Natural killer cell (primary cell): ENCODE results near the gene DOCK1. TPM values are rescaled to one million over a fixed set of nuclear protein-coding genes. Genes with fewer than 3 reads are reported as not detected.

Experiments
- ATAC-seq, 3 donors: fragments of 150-1000 bp in 2 of 3; fragments of 200-7000 bp in 1 of 3; cut with Tn5 transposase; 1 replicate in 1 of 3; 2 replicates in 2 of 3; pipeline ENCODE4 v1.10.0; 2021; ENCODE audit warnings: mild to moderate bottlenecking in 2 of 3, moderate library complexity in 2 of 3
- DNase-seq, 2 donors: peaks; one replicate each; pipeline versions ENCODE4 v3.0.0 to v3.0.0-alpha.2; 2013 to 2021; ENCODE audit warnings: mixed read lengths in 1 of 2
- H3K27ac ChIP-seq: one replicate; pipeline ENCODE4 v1.5.1; 2013; ENCODE audit warnings: mild to moderate bottlenecking, low read length
- H3K27me3 ChIP-seq: one replicate; pipeline ENCODE4 v1.6.1; 2013; ENCODE audit warnings: low read length; ENCODE audit not compliant: control insufficient read depth, insufficient read depth
- H3K36me3 ChIP-seq: one replicate; pipeline ENCODE4 v1.6.1; 2013; ENCODE audit warnings: low read length; ENCODE audit not compliant: control insufficient read depth, insufficient read depth
- H3K4me1 ChIP-seq: one replicate; pipeline ENCODE4 v1.6.1; 2013; ENCODE audit warnings: low read length; ENCODE audit not compliant: control insufficient read depth, insufficient read depth
- H3K4me3 ChIP-seq: one replicate; pipeline ENCODE4 v1.5.1; 2013; ENCODE audit warnings: low read length
- H3K9me3 ChIP-seq: one replicate; pipeline ENCODE4 v1.6.1; 2013; ENCODE audit warnings: low read length; ENCODE audit not compliant: control insufficient read depth, insufficient read depth
- H3K27ac Mint-ChIP-seq, 2 donors: one replicate each; pipeline ENCODE4 v1.8.0; 2022; ENCODE audit warnings: mild to moderate bottlenecking in 2 of 2, mixed read lengths in 2 of 2, moderate library complexity in 1 of 2
- H3K27me3 Mint-ChIP-seq, 2 donors: one replicate each; pipeline ENCODE4 v1.8.0; 2022; ENCODE audit warnings: low read depth in 2 of 2, mixed read lengths in 2 of 2
- H3K36me3 Mint-ChIP-seq: one replicate; pipeline ENCODE4 v1.8.0; 2022; ENCODE audit warnings: mixed read lengths
- H3K4me1 Mint-ChIP-seq, 2 donors: one replicate each; pipeline ENCODE4 v1.8.0; 2022; ENCODE audit warnings: mixed read lengths in 2 of 2
- H3K4me3 Mint-ChIP-seq: one replicate; pipeline ENCODE4 v1.8.0; 2022; ENCODE audit warnings: mild to moderate bottlenecking, moderate library complexity, mixed read lengths
- H3K9me3 Mint-ChIP-seq, 2 donors: one replicate each; pipeline ENCODE4 v1.8.0; 2022; ENCODE audit warnings: mixed read lengths in 2 of 2
- CTCF ChIP-seq: fragments of 200-600 bp; IDR thresholded peaks from one replicate; pipeline ENCODE4 v1.8.0; 2022; ENCODE audit warnings: antibody characterized with exemption
- WGBS: methylation state at CpG from one replicate; pipeline ENCODE4 v1.1.7; 2013; ENCODE audit warnings: missing lambda C conversion rate; ENCODE audit not compliant: insufficient coverage; 5-methylcytosine and 5-hydroxymethylcytosine counted together
- intact Hi-C: fragments of 100-400 bp; cut with micrococcal nuclease; formaldehyde crosslinking; loops from one replicate; pipeline ENCODE4 v1.14.2; 2022
- total RNA-seq, 4 donors: library from RNA; stranded (reverse); fragments of 120-200 nt in 1 of 4; gene quantifications; one replicate each; pipeline versions ENCODE4 v1.2.3 to v1.2.4, GENCODE V29; 2013 to 2022

Gene DOCK1
- total RNA-seq, 3 donors from 2014 or later (not counting 1 experiment from before 2014, with no cell fraction given): 0.07 to 0.12 (median 0.08) TPM

DNA sequence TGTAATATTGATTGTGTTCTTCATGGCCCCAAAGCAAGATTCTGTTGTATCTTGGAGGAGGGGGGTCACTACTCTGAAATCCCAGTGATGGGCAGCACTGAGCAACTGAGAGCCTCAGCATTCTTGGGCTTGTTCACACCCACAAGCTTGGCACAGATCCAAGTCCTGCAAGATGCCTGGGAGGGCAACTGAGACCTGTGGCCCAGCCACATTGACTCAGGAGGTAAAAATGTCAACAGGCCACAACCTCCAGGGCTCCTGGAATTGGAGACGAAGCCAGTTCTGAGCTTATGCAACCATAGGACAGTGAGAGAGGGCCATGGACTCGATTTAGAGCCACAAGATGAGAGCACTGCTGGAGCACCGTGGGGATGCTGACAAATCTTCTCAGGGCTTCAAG is 3.1 kb upstream of the DOCK1 start:
- intact Hi-C loops: no loop called here
- Mint-ChIP-seq H3K9me3 (peaks cover 0 to 3% of the 10 kb centered on the region in 2 donors), H3K4me3 (no peak overlapping the region), H3K36me3 (no peaks in the 10 kb centered on the region), H3K27ac (no peak overlapping the region), H3K4me1 (peaks cover 0 to 4% of the 10 kb centered on the region in 2 donors), H3K27me3 (peaks cover 28 to 29% of the 10 kb centered on the region in 2 donors)
- Histone ChIP-seq H3K27ac (no peak overlapping the region), H3K4me3 (no peak overlapping the region), H3K4me1 (no peaks in the 10 kb centered on the region), H3K27me3 (peaks cover 6% of the 10 kb centered on the region), H3K36me3 (no peaks in the 10 kb centered on the region), H3K9me3 (peaks cover 6% of the 10 kb centered on the region)
- no peak for ATAC-seq
- WGBS: 79% methylated on average over 3 of the region's 3 CpGs
- no peak for DNase-seq
- no peak for TF ChIP-seq CTCF

DNA sequence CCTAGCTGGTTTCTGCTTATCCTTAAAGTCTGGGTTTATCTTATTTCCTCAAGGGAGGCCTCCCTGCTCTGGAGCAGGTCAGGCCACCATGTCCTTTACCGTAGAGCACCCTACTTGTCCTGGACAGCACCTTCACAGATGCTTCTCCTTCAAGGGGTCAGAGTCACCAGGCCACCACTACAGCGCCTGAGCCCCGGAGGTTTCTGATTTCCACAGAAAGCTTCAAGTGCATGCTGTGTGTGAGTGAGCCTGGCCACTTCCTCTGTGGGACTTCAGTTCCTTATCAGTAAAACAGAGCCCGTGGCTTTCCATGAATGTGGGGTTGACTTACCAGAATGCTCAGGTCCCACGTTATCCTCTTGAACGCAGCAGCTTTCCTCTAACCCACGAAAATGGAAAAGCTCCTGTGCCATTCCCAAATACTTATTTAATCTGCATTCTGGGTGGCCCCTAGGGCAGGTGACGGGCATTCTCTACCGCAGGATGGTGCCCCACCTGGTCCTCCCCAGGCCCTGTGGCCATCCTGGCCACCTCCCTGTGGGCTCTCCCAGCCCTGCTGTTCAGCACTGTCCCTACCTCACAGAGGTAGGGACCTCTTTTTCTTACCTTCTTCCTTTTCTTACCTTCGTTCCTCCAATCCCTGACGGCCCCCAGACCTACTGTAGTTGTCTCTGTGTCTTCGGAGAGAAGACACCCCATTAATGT is 1.4 kb upstream of the DOCK1 start:
- Histone ChIP-seq H3K9me3 (peaks cover 4% of the 10 kb centered on the region), H3K4me1 (no peaks in the 10 kb centered on the region), H3K27me3 (peaks cover 6% of the 10 kb centered on the region), H3K27ac (no peak overlapping the region), H3K4me3 (no peak overlapping the region), H3K36me3 (no peaks in the 10 kb centered on the region)
- Mint-ChIP-seq H3K36me3 (no peaks in the 10 kb centered on the region), H3K27me3 (peaks cover 32 to 33% of the 10 kb centered on the region in 2 donors), H3K9me3 (peaks cover 0 to 3% of the 10 kb centered on the region in 2 donors), H3K4me3 (no peak overlapping the region), H3K4me1 (peaks cover 0 to 4% of the 10 kb centered on the region in 2 donors), H3K27ac (no peak overlapping the region)
- DNase-seq (no peak), ATAC-seq (no peak)
- intact Hi-C loops: no loop called here
- TF ChIP-seq CTCF: no peak
- 33% methylated on average over 12 of the region's 12 CpGs for WGBS

DNA sequence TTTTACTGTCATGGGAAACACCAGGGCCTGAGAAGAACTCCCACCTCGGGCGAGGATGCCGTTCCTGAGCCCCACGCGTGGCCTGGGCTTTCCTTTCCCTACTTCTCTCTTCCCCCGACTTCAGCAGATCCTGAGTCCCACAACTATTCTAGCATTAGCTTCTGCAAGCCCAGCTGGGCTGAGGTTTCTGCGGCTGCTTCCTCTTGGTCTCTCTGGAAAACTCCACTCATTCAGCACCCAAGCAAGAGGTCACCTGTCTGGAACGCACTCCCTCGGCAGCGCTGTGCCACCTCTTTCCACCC is 761 bp upstream of the DOCK1 start:
- Mint-ChIP-seq H3K27me3 (peaks cover 32 to 33% of the 10 kb centered on the region in 2 donors), H3K9me3 (peaks cover 0 to 3% of the 10 kb centered on the region in 2 donors), H3K4me1 (peaks cover 0 to 4% of the 10 kb centered on the region in 2 donors), H3K27ac (no peak overlapping the region), H3K4me3 (no peak overlapping the region), H3K36me3 (no peaks in the 10 kb centered on the region)
- Histone ChIP-seq H3K4me3 (no peak overlapping the region), H3K4me1 (no peaks in the 10 kb centered on the region), H3K9me3 (no peaks in the 10 kb centered on the region), H3K27ac (no peak overlapping the region), H3K27me3 (peaks cover 6% of the 10 kb centered on the region), H3K36me3 (no peaks in the 10 kb centered on the region)
- DNase-seq: no peak
- no peak for ATAC-seq
- intact Hi-C loops: no loop called here
- no peak for TF ChIP-seq CTCF
- 6% methylated on average over 10 of the region's 10 CpGs for WGBS
